Measurements from ENCODE around the gene LDB2.

The LDB2 gene

DNA sequence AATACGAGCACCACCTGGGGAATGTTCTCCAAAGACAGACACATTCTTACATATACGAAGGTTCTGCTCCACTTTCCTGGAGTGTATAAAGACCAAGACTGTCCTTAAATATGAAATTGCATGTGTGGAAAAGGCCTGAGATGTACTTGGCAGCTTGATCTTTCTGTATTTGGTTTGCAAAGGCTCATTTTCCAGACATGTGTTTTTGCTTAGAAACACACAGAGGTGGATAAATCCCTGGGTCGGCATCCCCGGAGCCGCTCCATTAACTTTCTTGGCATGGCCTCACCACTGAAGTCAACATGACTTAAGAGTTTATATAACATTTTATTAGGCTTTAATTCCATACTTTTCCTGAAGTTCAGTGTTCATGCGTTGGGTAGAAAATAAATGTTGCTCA lies 239.4 kb downstream of the LDB2 start:
- H4K20me1 ChIP-seq (ENCODE audit: insufficient read depth, low read length), result no peaks in the 10 kb centered on the region
- H3F3A ChIP-seq (ENCODE audit: insufficient read depth, low read length), result no peaks in the 10 kb centered on the region
- no peak overlapping the region for H3K27ac ChIP-seq (ENCODE audit: low read length)
- no peaks in the 10 kb centered on the region for H3K4me1 ChIP-seq (ENCODE audit: low read length)
- no peaks in the 10 kb centered on the region for H3K27me3 ChIP-seq (replicated peaks; ENCODE audit: insufficient read depth, low read length)
- H3K4me3 ChIP-seq (ENCODE audit: low read length), result no peak overlapping the region
- TF ChIP-seq, protein P1, sequence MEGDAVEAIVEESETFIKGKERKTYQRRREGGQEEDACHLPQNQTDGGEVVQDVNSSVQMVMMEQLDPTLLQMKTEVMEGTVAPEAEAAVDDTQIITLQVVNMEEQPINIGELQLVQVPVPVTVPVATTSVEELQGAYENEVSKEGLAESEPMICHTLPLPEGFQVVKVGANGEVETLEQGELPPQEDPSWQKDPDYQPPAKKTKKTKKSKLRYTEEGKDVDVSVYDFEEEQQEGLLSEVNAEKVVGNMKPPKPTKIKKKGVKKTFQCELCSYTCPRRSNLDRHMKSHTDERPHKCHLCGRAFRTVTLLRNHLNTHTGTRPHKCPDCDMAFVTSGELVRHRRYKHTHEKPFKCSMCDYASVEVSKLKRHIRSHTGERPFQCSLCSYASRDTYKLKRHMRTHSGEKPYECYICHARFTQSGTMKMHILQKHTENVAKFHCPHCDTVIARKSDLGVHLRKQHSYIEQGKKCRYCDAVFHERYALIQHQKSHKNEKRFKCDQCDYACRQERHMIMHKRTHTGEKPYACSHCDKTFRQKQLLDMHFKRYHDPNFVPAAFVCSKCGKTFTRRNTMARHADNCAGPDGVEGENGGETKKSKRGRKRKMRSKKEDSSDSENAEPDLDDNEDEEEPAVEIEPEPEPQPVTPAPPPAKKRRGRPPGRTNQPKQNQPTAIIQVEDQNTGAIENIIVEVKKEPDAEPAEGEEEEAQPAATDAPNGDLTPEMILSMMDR (IDR thresholded peaks at IDR 0.05; ENCODE audit: low read length), result no peak
- TF ChIP-seq EZH2 (optimal IDR thresholded peaks at IDR 0.05; ENCODE audit: low read depth, low read length) (no peak), EZH2phosphoT487 (IDR thresholded peaks at IDR 0.05; ENCODE audit: low read length) (no peak)
- no peaks in the 10 kb centered on the region for H3K9me2 ChIP-seq (replicated peaks; ENCODE audit: insufficient read depth, low read length)
- no peak for DNase-seq
- H3K79me2 ChIP-seq (ENCODE audit: low read length), result no peaks in the 10 kb centered on the region
- no peaks in the 10 kb centered on the region for H3K9me3 ChIP-seq (replicated peaks; ENCODE audit: insufficient read depth, low read length)
- no peak overlapping the region for H3K4me2 ChIP-seq (ENCODE audit: low read depth, low read length)
- H3K36me3 ChIP-seq (replicated peaks; ENCODE audit: insufficient read depth, low read length), result no peaks in the 10 kb centered on the region
- H3K9ac ChIP-seq (ENCODE audit: low read length), result no peak overlapping the region
- H2AFZ ChIP-seq (ENCODE audit: low read length), result no peak overlapping the region

DNA sequence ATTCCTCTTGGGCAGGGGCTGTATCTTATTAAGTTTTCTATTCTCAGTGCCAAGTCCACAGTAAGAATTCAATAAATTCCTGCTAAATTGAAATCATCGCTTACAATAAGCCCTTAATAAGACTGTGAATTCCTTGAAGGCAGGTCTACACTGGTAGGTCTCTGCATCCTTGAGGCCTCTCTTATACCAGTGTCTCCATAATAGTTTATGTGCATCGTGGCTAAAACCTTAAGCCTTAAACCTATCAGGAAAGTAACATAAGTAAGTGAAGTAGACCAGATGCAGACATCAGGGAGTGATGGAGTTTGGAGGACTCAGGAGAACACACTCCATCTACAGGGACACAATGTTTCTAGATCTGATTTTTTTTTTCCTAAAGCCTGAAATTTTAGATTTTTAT lies 240.3 kb downstream of the LDB2 start:
- H3K4me2 ChIP-seq (ENCODE audit: low read depth, low read length), result no peak overlapping the region
- no peak for TF ChIP-seq EZH2 (optimal IDR thresholded peaks at IDR 0.05; ENCODE audit: low read depth, low read length)
- TF ChIP-seq, protein P1 (IDR thresholded peaks at IDR 0.05; ENCODE audit: low read length), result no peak
- no peak for TF ChIP-seq EZH2phosphoT487 (IDR thresholded peaks at IDR 0.05; ENCODE audit: low read length)
- H3K79me2 ChIP-seq (ENCODE audit: low read length), result no peaks in the 10 kb centered on the region
- H3K9me2 ChIP-seq (replicated peaks; ENCODE audit: insufficient read depth, low read length), result no peaks in the 10 kb centered on the region
- no peak overlapping the region for H2AFZ ChIP-seq (ENCODE audit: low read length)
- DNase-seq, result no peak
- H3K4me1 ChIP-seq (ENCODE audit: low read length), result no peaks in the 10 kb centered on the region
- H3F3A ChIP-seq (ENCODE audit: insufficient read depth, low read length), result no peaks in the 10 kb centered on the region
- no peak overlapping the region for H3K4me3 ChIP-seq (ENCODE audit: low read length)
- no peaks in the 10 kb centered on the region for H4K20me1 ChIP-seq (ENCODE audit: insufficient read depth, low read length)
- no peaks in the 10 kb centered on the region for H3K36me3 ChIP-seq (replicated peaks; ENCODE audit: insufficient read depth, low read length)
- H3K9me3 ChIP-seq (replicated peaks; ENCODE audit: insufficient read depth, low read length), result no peaks in the 10 kb centered on the region
- no peak overlapping the region for H3K27ac ChIP-seq (ENCODE audit: low read length)
- H3K27me3 ChIP-seq (replicated peaks; ENCODE audit: insufficient read depth, low read length), result no peaks in the 10 kb centered on the region
- H3K9ac ChIP-seq (ENCODE audit: low read length), result no peak overlapping the region

DNA sequence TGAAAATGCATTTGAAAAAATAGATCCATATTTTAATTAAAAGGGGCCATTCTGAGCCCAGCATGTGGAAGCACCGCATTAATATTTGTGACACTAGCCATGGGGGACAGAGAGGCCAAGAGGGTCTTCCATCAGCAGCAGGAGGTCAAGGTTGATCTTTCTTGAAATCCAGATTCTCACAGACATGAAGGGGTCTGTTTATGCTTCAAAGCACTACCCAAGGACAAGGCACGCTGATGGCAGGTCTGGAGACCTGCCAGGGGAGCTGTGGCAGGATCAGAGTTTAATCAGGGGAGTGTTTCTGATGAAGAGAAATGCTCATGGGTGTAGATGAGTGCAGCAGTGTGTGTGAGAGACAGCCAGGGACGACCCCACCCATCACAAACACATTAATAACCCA lies 243.3 kb downstream of the LDB2 start:
- H2AFZ ChIP-seq (ENCODE audit: low read length), result no peak overlapping the region

More for the DNA sequence above, 243.3 kb downstream of the LDB2 start:
- Histone ChIP-seq H3K4me1 (ENCODE audit: low read length) (no peaks in the 10 kb centered on the region), H3K9me3 (replicated peaks; ENCODE audit: insufficient read depth, low read length) (no peaks in the 10 kb centered on the region), H3K9me2 (replicated peaks; ENCODE audit: insufficient read depth, low read length) (no peaks in the 10 kb centered on the region), H4K20me1 (ENCODE audit: insufficient read depth, low read length) (no peaks in the 10 kb centered on the region), H3K4me2 (ENCODE audit: low read depth, low read length) (no peak overlapping the region), H3K79me2 (ENCODE audit: low read length) (no peaks in the 10 kb centered on the region), H3F3A (ENCODE audit: insufficient read depth, low read length) (no peaks in the 10 kb centered on the region), H3K9ac (ENCODE audit: low read length) (no peak overlapping the region), H3K27me3 (replicated peaks; ENCODE audit: insufficient read depth, low read length) (no peaks in the 10 kb centered on the region), H3K4me3 (ENCODE audit: low read length) (no peak overlapping the region), H3K36me3 (replicated peaks; ENCODE audit: insufficient read depth, low read length) (no peaks in the 10 kb centered on the region), H3K27ac (ENCODE audit: low read length) (no peak overlapping the region)
- TF ChIP-seq EZH2 (optimal IDR thresholded peaks at IDR 0.05; ENCODE audit: low read depth, low read length) (no peak), EZH2phosphoT487 (IDR thresholded peaks at IDR 0.05; ENCODE audit: low read length) (no peak)
- TF ChIP-seq, protein P1 (IDR thresholded peaks at IDR 0.05; ENCODE audit: low read length), result no peak
- DNase-seq, result no peak

Data from MM.1S (cell line).